ENCODE results near the gene NUDT19.
"Not testable (repeated sequence)": the region's sequence is repeated elsewhere in the genome, so short reads cannot be mapped to it uniquely, and the experiment has no call there.

Gene NUDT19

DNA sequence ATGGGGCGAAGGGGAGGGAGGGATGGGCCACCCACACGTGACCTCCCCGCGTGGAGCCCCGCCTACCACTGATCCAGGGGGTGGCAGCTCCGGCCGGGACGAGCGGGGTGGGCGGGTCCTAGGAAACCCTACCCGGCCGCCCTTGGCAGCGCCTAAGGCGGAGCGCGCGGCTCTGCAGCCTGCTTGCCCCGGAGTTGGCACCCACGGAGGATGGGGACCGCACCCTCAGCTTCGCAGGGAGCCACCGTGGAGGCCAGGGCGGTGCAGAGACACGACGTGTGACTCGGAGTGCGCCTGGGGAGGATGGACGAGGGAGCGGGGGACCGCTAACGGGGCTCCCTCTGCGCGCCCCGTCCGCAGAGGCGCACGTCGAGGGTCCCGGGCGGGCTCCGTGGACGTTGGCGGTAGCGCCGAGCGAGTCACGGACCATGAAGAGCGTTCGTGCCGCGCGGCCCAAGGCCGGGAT is 15.9 kb upstream of the NUDT19 start, which contains the start of gene RGS9BP:
RGS9BP (plus strand) TSS at position 129 of the 466 bp plus-strand sequence. CDS start 416 bp downstream, outside the sequence.
- peak; percentile 56 for DNase-seq

GRCh38 chr19:32676186-32676894 is 15.3 kb upstream of the NUDT19 start:
- DNase-seq: no peak

DNA sequence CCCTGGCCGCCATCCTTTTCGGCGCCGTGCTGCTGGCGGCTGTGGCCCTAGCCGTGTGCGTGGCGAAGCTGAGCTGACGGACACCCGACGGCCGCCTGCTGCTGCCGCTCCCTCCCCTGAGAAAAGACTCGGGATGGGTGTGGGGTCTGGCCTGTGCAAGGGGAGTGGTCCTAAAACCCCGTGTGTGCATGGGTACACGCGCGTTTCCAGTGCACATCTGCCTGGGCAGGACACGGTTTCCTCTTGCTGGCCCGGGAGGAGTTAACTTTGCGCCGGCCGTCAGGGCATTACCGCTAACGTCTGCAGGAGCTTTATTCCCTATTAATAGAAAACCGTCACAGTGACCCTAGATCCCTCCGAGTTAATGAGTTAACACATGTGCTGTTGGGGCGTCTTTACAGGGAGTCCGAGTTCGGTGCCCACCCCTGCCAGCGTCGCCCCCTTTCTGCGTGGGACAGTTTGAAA is 14.7 kb upstream of the NUDT19 start:
- DNase-seq: no peak

GRCh38 chr19:32677657-32678056 is 14.0 kb upstream of the NUDT19 start:
- DNase-seq: no peak

GRCh38 chr19:32680986-32681385 is 10.6 kb upstream of the NUDT19 start:
- no peak for DNase-seq

- no peak for DNase-seq
Measured at GRCh38 chr19:32682317-32682716, 9.3 kb upstream of the NUDT19 start.

- no peak for DNase-seq
Measured at GRCh38 chr19:32686847-32687475, 4.7 kb upstream of the NUDT19 start.

GRCh38 chr19:32687681-32688080 is 3.9 kb upstream of the NUDT19 start:
- no peak for DNase-seq

DNA sequence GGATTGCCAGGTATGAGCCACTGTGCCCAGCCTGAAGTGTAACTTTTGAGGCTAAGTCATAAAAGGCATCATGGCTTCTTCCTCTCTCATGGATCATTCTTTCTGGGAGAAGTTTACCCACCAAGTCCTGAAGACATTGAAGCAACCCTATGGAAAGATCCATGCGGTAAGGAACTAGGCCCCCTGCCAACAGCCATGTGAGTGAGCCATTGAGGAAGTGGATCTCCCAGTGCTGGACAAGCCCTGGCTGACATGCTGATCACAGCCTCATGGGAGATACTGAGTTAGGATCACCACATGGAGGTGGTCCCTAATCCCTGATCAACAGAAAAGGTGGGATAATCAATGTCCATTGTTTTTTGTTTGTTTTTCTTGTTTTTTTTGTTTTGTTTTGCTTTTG is 3.3 kb upstream of the NUDT19 start:
- no peak for DNase-seq

DNA sequence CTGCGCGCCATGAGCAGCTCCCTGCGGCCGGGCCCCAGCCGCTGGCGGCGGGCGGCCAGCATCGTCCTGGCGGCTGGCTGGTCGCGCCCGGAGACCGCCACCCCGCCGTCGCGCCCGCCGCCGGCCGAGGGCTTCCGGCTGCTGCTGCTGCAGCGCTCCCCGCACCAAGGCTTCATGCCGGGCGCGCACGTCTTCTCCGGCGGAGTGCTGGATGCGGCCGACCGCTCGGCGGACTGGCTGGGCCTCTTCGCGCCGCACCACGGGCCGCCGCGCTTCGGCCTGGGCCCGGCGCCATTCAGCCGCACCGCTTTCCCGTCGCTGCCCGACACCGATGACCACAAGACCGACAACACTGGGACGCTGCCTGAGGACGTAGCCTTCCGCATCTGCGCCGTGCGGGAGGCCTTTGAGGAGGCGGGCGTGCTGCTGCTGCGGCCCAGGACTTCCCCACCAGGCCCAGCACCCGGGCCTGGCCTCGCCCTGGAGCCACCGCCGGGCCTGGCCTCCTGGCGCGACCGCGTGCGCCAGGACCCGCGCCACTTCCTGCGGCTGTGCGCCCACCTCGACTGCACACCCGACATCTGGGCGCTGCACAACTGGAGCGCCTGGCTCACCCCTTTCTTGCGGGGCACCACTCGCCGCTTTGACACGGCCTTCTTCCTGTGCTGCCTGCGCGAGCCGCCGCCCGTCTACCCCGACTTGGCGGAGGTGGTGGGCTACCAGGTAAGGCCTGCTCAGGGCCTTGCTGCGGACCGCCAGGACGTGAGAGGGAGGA is 518 bp downstream of the NUDT19 start:
- DNase-seq: peak; percentile 50

GRCh38 chr19:32692727-32693061 is 1.1 kb downstream of the NUDT19 start:
- no peak for DNase-seq

- not testable (repeated sequence) for DNase-seq
Measured at GRCh38 chr19:32693151-32694108, 1.8 kb downstream of the NUDT19 start.

DNA sequence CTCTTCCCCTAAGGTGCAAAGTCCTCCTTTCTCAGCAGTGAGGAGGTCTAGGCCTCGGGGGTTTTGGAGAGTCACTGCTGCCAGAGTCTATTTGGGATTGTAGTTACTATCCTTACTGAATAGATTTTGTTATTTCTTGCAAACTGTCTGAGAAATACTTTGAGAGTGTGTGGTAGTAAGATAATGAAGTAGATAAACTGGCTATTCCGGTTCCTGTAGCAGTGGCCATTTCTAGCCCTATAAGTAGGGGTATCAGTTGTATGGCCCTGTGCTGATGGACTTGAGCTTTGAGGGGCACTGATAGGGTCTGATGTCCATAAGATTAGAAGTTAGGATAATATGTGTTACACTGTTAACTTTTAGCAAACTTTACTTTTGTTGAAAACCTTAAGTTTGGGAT is 2.7 kb downstream of the NUDT19 start:
- not testable (repeated sequence) for DNase-seq

GRCh38 chr19:32694851-32695250 is 3.2 kb downstream of the NUDT19 start:
- DNase-seq: not testable (repeated sequence)

DNA sequence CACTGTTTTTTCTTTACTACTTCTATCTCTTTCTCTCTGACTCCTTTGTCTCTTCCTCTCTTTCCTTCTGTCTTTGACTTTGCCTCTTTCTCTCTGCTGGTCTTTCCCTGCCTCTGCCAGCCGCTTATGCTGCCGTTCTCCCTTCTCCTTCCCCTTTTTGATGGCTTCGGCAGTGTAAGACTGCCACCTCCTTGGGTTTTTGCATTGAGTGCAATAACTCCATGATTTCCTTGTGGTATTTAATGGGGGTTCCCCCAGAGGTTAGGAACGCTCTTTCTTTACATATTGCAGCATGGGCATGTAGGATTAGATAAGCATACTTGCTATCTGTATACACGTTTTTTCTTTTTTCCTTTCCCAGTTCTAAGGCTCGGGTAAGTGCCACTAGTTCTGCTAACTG is 3.9 kb downstream of the NUDT19 start:
- DNase-seq: not testable (repeated sequence)

- DNase-seq: not testable (repeated sequence)
Measured at GRCh38 chr19:32696771-32697170, 5.2 kb downstream of the NUDT19 start.

DNA sequence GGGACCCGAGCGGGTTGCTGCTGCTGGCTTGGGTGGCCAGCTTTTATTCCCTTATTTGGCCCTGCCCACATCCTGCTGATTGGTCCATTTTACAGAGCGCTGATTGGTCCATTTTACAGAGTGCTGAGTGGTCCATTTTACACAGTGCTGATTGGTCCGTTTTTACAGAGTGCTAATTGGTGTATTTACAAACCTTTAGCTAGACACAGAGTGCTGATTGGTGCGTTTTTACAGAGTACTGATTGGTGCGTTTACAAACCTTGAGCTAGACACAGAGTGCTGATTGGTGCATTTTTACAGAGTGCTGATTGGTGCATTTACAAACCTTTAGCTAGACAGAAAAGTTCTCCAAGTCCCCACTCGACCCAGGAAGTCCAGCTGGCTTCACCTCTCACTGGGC is 8.5 kb downstream of the NUDT19 start:
- not testable (repeated sequence) for DNase-seq

GRCh38 chr19:32702010-32702409 is 10.4 kb downstream of the NUDT19 start:
- no peak for DNase-seq

GRCh38 chr19:32704006-32704405 is 12.4 kb downstream of the NUDT19 start:
- not testable (repeated sequence) for DNase-seq

GRCh38 chr19:32708457-32708856 is 16.8 kb downstream of the NUDT19 start:
- no peak for DNase-seq

GRCh38 chr19:32709032-32709431 is 17.4 kb downstream of the NUDT19 start:
- DNase-seq: no peak

- DNase-seq: no peak
Measured at GRCh38 chr19:32711747-32712146, 20.1 kb downstream of the NUDT19 start.

Data from activated gamma-delta T cell (primary cell).